GM19395 (cell line): ENCODE results near the gene DAPK2.
"Not testable (repeated sequence)": the region's sequence is repeated elsewhere in the genome, so short reads cannot be mapped to it uniquely, and the experiment has no call there.

Experiments
- ATAC-seq: cut with Tn5 transposase; IDR thresholded peaks from one replicate; pipeline ENCODE4 v1.9.1; 2021; ENCODE audit warnings: mild to moderate bottlenecking, moderate library complexity; ENCODE audit not compliant: unreplicated experiment

Gene DAPK2

DNA sequence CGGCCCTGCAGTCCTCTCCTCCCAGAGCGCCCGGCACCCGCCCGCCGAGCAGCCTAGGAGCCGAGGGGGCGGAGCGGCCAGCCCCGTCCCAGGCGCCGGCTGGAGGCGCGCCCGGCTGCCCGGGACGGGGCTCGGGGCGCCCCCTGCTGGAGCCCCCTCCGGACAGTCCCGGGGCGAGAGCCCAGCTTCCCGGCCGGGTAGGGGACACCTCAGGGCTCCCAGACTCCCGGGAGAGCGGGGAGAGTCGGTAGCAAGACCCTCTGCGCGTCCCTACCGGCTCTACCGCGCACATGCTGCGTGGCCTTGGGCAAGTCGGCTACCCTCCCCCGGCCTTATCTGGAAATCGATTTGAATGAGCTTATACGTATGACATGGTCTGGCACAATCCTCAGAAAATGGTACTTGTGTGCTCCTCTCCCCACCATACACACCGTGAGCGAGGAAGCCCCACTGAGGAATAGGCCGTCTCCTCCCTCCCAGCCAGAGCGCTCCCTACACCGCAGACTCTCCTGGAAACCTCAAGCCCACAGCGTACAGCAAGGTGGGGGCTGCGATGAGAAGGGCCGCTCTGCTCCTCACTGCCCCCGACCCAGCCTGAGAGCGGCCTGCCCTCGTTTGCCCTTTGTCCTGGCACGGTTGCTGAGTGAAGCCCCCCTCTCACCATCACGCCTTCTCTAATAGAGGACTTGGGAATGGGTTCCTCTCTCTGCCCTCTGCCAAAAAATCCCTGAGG, at the start of gene DAPK2:
DAPK2 (minus strand) TSS at position 65 of the 733 bp plus-strand sequence. CDS start 6,224 bp downstream, outside the sequence.
- peak; percentile 59 for ATAC-seq

DNA sequence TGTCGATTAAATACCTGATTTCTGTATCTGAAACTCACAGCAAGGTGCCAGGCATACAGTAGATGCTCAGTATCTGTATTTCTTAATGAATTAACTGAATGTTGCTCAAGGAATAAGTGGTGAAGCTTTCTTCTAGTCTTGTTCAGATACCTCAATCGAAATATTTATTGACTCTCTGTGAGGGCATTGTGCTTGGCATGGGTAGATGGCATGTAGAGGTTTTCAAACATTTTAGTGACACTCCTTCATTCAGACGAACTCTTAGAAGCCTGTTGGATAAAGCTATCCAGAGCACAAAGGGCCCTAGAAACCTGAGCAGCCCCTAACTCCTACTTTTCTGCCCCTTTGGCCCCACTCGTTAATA, 49.1 kb upstream of the DAPK2 start:
- ATAC-seq: no peak

DNA sequence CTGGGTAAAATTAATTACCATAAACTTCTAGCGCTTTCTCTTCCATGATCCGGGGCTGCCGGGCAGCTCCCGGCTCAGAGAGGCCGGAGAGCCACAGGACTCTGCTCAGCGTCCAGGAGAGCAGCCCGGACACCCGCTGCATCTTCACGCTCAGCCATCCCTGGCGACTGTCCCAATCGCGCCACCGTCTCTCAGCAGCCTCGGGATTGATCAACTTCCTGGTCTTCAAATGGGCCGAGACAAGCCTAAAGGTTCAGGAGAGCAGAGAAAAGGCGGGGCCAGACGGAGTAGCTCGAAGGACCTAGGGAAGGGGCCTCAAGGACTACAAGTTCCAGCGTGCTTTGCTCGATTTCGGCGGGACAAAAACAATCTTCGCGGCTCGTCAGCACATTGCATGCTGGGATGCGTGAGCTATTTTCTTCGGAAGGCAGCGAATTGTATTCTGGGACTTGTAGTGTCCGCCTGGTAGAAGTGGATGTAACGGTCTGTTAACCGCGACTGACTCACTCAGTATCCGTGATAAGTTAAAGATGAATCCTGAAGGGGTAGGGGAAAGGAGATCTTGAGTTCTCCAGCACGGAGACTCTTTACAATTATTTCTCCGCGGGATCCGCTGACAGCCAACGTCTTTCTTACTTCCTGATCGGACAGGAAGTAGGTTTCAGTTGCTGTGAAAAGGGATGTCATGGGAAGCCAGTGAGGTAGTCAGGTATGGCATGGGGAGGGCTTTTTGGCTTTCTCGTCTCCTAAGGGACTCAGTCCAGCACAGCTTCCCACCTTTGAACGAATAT, 47.5 kb upstream of the DAPK2 start, which contains the start of gene CIAO2A:
CIAO2A (minus strand) TSS at position 212 of the 791 bp plus-strand sequence; CDS start at position 142, 70 bp downstream.
- ATAC-seq: peak; percentile 66

DNA sequence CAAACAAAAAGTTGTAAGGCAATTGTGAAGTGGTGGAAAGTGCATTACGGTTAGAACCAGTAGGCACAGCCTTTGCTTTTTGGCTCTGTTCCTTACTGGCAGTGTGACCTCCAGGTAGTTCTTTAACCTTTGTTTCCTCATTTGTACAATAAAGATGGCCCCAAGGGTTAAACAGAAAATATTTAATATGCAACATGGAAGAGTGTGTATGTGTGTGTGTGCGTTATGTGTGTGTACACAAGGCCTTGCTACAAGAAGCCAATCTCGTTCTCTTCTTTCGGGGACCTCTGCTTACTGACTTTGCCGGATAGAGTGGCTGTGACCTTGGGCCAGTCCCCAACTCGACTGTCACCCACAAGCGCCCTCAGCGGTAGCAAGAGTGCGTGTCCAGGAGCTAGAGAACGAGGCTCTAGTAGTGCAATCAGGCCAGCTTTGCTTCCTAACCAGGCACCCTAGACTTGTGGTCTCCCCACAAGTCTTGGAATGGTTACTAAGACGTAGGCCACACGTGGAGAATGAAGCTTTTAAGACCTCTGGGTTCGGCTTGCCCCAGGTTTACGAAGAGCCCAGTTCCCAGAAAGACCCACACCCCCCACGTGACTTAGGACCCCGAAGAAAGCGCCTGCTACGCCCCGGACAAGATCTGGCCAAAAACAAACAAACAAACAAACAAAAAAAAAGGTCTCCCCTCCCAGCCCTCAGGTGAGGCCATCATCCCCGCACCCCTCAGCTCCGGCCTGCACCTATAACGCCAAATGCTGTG, 46.8 kb upstream of the DAPK2 start:
- peak; percentile 23 for ATAC-seq

DNA sequence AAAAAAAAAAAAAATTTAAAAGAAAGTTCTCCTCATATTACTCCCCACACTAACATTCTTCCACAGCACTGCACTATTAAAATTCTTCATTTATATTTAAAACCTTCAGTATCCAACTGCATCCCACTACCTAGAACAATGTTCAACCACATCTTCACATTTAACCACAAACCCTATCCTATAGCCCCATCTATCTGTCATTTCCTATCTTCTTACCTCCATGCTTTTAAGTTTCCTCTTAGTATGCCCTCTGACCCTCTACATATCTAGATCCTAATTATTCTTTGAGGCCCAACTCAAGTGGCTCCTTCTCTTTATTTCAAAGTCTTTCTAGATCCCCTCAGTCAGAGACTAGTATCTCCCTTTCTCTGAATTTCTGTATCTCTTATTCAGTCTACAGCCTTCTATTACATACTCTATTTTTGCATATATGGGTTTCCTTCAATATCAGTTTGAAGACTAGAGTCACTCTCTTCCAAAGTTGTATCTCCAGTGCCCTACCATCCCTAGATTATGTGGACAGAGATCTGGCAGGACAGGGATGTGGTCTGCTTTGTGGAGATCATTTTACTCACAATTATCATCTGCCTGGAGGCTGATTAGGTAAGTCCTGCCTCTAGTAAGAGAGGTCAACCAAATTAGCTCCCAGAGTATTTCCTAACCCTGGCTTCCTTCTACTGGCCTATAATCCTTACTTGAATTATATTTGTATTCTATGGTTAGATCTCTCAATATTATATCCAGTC, 46.0 kb upstream of the DAPK2 start:
- no peak for ATAC-seq

DNA sequence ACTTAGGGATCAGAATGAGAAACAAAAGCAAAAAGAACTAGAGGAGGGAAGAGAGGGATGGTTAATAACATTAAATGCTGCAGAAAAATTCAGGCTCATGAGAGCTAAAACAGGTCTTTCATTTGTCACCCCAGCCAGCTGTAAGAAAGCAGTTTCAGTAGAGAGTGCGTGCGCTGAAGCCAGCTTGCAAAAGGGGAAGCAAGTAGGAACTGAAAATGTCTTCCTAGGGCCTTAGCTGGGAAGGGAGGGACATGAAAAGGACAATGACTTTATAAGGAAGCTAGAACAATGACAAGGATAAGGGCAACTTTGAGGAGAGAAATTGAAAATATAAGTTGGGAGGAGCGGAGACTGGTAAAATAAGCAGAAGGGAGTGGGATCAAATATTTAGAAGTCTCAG, 44.2 kb upstream of the DAPK2 start:
- no peak for ATAC-seq

DNA sequence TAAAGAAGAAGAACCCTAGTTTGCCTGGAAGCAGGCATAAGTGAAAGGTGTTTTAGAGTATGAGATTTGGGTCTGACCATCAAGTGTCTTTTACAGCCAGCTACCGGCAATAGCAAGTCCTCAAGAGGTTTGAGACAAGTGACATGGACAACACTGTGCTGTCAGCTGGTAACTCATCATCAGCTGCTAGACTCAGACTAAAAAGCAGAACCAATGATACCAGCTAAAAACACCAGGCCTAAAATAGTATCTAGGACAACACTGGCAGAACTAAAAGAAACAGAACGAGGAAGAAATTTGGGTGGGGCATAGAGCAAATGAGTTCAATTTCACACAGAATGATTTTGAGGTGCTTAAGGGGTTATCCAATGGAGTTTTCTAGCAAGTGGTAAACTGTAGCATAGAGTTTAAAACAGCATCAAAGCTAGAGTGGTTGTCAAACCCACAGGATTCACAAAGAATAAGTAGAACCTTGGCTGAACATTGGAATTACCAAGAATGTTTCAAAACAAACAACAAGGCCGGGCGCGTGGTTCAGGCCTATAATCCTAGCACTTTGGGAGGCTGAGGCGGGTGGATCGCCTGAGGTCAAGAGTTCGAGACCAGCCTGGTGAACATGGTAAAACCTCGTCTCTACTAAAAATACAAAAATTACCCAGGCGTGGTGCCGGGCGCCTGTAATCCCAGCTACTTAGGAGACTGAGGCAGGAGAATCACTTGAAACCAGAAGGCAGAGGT, 43.4 kb upstream of the DAPK2 start:
- ATAC-seq: no peak

DNA sequence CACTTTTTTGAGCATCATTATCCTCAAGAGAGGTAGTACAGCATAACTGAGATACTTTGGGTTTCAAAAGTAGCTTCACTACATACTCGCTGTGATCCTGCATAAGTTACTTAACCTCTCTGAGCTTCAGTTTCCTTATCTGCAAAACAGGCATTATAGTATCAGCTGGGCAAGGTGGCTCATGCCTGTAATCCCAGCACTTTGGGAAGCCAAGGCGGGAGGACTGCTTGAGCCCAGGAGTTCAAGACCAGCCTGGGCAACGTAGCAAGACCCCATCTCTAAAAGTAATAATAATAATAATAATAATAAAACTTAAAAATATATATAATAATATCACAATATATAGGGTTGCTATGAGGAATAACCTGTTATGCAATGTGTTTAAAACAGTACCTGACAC, 36.5 kb upstream of the DAPK2 start:
- ATAC-seq: no peak

DNA sequence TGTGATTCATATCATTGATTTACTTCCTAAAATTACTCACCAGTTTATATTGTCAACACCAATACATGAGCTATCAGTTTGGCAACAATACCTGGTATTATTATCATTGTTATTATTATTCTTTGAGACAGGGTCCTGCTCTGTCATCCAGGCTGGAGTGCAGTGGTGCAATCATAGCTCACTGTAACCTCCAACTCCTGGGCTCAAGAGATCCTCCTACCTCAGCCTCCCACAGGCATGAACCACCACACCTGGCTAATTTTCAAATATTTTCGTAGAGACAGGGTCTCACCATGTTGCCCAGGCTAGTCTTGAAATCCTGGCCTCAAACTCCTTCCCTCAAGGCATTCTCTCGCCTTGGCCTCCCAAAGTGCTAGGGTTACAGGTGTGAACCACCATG, 27.2 kb upstream of the DAPK2 start:
- ATAC-seq: not testable (repeated sequence)

DNA sequence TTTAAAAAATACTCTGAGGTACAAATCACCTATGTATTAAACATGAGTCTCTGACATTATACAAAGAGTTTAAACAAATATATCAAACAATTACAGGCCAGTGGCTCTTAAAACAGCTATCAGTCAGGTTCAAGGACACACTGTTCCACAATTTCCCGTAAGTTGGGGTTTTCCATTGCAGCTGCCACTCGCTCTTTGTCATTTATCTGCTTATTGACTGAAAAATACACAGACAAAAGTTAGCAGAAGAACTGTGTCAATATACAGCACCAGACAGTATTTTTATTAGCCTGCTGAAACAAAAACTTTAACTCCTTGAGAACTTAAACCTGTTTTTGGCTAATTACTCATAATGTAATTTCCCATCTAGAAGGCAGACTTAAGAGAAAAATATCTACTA, 26.5 kb upstream of the DAPK2 start:
- no peak for ATAC-seq

DNA sequence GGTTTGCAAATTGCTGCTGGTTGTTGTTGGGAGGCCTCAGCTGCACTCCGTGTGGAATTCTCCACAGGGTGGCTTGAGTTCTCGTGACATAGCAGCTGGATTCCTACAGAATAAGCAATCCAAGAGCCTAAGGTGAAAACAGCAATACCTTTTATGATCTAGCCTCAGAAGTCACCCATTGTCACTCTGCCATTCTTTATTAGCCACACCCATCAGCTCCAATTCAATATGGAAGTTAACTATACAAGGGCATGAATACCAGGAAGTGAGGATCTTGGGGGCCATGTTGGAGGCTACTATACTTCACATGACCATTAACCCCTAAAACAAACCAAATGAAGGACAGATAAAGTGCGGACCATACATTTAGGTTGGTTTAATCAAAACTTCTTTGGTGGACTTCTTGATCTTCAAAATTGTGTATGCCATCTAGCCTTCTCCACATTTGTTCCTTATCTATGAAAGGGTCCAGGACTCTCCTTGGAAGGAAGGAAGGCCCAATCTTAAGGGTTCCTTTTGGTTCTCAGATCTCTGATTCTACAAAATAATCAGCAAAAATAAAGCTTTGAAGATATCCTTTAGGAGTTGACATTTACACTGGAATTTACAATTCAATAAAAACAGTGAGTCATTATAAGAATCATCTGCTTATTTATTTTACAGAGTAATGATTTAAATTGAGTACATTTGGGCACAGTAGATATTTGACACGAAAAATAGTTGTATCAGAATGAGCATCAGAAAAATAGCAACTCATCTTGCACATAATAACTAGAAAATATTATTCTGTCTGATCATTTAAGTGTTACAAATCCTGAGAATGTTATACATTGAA, 25.9 kb upstream of the DAPK2 start:
- ATAC-seq: no peak

DNA sequence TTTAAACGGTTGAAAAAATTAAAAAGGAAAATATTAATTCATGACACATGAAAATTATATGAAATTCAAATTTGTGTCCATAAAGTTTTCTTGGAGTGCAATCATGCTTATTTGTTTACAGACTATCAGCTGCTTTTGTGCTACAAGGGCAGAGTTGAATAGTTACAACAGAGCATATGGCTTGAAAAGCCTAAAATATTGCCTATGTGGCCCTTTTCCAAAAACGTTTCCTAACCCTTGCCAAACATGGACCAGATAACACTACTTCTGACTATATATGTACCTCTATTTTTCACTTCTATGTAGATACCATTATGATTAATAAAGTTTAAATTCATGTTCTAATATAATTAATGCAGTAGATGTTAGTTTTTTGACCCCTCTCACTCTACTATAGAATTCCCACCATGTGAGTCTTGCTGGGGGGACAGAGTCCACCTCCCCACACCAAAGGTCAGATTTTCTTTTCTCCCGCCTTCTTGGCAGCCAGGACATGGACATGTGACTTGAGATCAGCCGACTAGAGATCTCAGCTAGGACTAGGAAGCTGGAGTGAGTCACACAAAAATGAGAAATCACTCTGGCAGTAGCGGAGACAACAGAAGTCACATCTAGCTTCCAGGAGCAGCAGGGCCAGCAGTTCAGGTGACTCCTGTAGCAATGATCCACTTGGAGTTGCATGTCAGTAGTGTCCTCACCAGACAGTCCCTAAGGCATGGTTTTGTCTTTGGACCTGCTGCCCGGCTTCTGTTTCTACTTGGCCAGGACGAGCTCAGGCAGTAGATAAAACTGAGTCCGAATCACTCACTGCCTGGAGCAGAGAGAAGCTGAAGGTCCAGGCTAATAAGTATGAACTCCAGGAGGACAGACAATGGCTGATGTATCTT, 24.9 kb upstream of the DAPK2 start:
- no peak for ATAC-seq

DNA sequence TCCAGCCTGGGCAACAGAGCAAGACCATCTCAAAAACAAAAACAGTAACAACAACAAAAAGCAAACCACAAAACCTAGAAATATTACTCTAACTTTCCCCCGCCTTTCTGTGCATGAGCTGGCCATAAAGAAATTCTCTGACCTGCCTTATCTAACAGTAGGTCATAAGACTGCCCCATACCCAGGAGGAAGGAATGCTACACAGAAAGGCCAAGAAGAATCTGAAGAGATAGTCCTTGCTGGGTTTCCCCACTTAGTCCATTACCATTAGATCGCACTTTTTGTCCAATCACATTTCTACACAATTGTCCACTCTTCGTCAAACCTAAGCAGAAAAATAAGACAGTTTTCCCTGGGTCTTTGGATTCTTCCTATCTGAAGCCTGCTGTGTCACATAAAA, 23.8 kb upstream of the DAPK2 start:
- ATAC-seq: no peak

DNA sequence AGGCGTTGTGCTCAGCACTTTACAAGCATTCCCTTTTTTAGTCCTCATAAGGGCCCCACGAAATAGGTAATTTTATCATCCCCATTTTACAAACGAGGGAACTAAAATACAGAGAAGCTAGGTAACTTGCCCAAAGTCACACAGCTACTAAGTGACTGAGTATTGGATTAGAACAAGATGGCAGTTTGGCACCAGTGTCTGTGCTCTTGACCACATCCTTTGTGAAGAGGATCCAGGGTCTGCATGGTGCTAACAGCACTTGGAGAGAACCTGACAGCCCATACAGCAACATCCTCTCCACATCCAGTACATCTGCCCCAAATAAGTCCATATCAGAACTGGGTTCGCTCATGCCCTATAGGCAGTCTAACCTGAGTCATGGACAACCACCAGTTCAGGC, 21.8 kb upstream of the DAPK2 start:
- no peak for ATAC-seq

DNA sequence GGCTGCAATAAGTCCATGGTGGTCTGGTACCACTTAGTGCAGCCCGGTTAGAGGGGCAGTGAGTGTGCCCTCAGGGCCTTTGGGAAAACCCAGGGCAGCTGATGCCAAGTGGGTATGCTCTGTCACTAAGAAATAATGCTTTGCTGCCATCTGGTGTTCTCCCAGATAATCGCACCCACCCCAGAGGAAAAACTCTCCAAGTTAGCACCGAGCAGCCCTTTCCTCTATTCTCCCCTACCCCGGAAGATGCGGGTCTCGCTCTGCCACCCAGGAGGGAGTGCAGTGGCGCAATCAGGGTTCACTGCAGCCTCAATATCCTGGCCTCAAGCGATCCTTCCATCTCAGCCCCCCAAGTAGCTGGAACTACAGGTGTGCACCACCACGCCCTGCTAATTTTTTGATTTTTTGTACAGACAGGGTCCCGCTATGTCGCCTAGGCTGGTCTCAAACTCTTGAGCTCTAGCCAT, 21.3 kb upstream of the DAPK2 start:
- ATAC-seq: no peak

DNA sequence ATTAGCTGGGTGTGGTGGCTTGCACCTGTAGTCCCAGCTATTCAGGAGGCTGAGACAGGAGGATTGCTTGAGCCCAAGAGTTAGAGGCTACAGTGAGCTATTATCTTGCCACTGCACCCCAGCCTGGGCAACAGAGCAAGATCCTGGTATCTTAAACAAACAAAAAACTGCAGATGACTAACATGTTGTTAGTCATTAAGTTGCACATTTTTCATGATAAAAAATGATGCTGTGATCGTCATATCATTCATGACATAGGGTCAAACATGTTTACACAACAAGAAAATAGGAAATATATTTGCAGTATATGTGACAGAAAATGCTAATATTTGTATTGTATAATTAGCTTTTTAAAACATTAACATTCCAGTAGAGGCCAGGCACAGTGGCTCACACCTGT, 20.2 kb upstream of the DAPK2 start:
- ATAC-seq: no peak

DNA sequence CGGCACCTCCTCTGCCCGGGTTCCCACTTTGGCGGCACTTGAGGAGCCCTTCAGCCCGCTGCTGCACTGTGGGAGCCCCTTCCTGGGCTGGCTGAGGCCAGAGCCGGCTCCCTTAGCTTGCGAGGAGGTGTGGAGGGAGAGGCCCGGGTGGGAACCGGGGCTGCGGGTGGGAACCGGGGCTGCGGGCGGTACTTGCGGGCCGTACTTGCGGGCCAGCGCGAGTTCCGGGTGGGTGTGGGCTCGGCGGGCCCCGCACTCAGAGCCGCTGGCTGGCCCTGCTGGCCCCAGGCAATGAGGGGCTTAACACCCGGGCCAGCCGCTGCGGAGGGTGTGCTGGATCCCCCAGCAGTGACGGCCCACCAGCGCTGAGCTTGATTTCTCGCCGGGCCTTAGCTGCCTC, 14.4 kb upstream of the DAPK2 start:
- no peak for ATAC-seq

DNA sequence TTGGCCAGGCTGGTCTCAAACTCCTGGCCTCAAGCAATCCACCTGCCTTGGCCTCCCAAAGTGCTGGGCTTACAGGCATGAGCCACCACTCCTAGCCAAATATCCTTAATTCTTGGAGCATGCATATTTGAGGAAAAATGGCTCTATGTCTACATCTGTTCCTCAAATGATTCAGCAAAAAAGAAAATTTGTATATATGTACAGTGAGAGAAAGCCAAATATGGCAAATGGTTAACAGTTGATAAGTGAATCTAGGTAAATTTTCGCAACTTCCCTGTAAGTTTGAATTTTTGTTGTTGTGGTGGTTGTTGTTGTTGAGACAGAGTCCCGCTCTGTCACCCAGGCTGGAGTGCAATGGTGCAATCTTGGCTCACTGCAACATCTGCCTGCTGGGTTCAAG, 12.8 kb upstream of the DAPK2 start:
- not testable (repeated sequence) for ATAC-seq
